Measurements from ENCODE around the gene SLC9A1. TPM values are rescaled to one million over a fixed set of nuclear protein-coding genes. Genes with fewer than 3 reads are reported as not detected.

SLC9A1 gene
- total RNA-seq, 1 donor from 2014 or later, result 37.7 TPM

DNA sequence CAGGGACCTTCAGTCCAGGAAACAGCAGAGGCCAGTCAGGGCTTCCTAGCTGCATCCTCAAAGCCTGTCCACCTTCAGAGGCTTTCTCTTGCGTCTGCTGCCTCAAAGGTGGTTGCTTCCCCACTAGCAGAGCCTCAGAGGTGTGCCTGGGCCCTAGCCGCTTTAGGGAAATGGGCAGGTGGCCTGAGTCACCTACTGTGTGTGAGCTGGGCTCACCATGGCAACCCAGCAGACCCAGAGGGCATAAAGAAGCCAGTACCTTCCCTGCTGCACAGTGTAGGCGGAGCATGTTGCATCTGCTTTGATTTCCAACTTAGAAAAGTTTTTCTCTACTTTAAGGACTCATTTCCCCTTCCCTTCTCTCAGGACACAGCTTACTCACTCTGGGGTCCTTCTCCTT lies 12.5 kb downstream of the SLC9A1 start:
- no peak for DNase-seq (ENCODE audit: low read depth)
- Histone ChIP-seq H3K36me3 (ENCODE audit: control insufficient read depth, insufficient read depth, low read length) (no peaks in the 10 kb centered on the region), H3K4me3 (ENCODE audit: low read depth, low read length) (no peak overlapping the region), H3K27me3 (ENCODE audit: control insufficient read depth, insufficient read depth, low read length) (no peaks in the 10 kb centered on the region)
- TF ChIP-seq, protein P1, sequence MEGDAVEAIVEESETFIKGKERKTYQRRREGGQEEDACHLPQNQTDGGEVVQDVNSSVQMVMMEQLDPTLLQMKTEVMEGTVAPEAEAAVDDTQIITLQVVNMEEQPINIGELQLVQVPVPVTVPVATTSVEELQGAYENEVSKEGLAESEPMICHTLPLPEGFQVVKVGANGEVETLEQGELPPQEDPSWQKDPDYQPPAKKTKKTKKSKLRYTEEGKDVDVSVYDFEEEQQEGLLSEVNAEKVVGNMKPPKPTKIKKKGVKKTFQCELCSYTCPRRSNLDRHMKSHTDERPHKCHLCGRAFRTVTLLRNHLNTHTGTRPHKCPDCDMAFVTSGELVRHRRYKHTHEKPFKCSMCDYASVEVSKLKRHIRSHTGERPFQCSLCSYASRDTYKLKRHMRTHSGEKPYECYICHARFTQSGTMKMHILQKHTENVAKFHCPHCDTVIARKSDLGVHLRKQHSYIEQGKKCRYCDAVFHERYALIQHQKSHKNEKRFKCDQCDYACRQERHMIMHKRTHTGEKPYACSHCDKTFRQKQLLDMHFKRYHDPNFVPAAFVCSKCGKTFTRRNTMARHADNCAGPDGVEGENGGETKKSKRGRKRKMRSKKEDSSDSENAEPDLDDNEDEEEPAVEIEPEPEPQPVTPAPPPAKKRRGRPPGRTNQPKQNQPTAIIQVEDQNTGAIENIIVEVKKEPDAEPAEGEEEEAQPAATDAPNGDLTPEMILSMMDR (IDR thresholded peaks at IDR 0.05; ENCODE audit: insufficient read depth, low read length, poor library complexity, severe bottlenecking), result no peak

DNA sequence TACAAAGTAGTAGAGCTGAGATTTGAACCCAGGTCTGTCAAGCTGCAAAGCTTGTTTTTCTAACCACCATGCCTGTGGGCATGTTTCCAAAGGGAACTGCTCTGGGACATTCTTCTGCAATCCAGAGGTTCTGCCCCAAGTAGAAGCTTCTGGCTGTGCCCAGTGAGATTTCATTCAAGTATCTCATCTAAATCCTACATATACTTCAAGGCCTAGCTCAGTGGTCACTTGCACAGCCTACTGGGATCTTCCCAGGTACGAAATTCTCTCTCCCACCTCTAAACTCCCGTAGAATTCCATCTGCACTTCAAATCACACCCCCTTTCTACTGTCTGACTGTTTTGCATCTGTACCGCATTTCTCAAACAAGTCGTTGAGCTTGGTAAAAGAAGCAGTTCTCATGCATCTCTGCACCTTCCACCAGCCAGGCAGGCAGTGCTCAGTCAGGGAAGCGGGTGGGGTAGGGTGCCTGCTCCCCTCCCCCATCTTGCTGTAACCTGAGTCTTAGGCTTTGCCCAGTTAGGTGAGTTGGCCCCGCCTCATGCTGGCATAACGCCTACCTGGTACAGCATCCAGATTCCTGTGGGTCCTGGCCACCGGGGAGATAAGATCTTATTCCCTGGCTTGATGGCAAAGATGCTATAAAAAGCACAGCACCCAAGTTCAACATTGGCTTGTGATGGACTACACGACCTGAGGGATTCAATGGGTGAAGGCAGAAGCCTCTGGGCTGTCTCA lies 13.5 kb downstream of the SLC9A1 start:
- TF ChIP-seq, protein P1 (IDR thresholded peaks at IDR 0.05; ENCODE audit: insufficient read depth, low read length, poor library complexity, severe bottlenecking), result no peak
- Histone ChIP-seq H3K27me3 (ENCODE audit: control insufficient read depth, insufficient read depth, low read length) (no peaks in the 10 kb centered on the region), H3K36me3 (ENCODE audit: control insufficient read depth, insufficient read depth, low read length) (no peaks in the 10 kb centered on the region), H3K4me3 (ENCODE audit: low read depth, low read length) (no peak overlapping the region)
- no peak for DNase-seq (ENCODE audit: low read depth)

DNA sequence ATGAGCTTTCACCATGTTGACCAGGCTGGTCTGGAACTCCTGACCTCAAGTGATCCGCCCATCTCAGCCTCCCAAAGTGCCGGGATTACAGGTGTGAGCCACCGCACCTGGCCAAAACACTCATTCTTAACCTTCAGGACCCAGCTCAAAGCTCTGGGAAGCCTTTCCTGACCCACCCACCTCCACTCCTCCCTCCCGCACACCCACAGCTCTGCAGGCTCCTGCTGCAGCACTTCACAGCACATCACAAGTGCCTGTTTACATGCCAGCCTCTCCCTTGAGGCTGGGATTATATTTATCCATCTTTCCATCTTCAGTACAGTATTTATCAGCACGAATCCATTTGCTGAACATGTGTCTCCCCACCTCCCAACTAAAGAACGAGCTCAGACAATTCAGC lies 14.9 kb downstream of the SLC9A1 start:
- DNase-seq (ENCODE audit: low read depth), result no peak
- no peaks in the 10 kb centered on the region for H3K36me3 ChIP-seq (ENCODE audit: control insufficient read depth, insufficient read depth, low read length)
- TF ChIP-seq, protein P1 (IDR thresholded peaks at IDR 0.05; ENCODE audit: insufficient read depth, low read length, poor library complexity, severe bottlenecking), result no peak
- H3K27me3 ChIP-seq (ENCODE audit: control insufficient read depth, insufficient read depth, low read length), result no peaks in the 10 kb centered on the region
- H3K4me3 ChIP-seq (ENCODE audit: low read depth, low read length), result no peak overlapping the region

DNA sequence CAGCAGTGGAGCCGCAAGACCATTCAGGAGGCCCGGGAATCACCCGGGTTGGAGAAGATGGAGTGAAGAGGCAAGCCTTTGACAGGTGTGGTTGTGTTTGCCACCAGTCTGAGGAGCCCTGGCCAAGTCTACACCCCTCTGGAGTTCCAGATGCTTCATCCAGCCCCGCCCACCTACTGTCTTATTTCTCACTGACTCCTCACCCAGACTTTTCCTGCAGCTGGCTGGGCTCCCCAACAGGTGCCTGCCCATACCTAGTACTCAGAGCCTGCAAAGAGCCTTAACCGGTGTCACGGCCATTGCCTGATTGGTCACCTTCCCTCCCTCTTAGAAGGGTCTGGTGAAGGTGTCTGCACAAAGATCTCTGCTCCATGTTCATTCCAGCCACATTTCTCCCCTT lies 16.0 kb downstream of the SLC9A1 start:
- H3K4me3 ChIP-seq (ENCODE audit: low read depth, low read length), result no peak overlapping the region
- TF ChIP-seq, protein P1 (IDR thresholded peaks at IDR 0.05; ENCODE audit: insufficient read depth, low read length, poor library complexity, severe bottlenecking), result no peak
- H3K27me3 ChIP-seq (ENCODE audit: control insufficient read depth, insufficient read depth, low read length), result no peaks in the 10 kb centered on the region
- no peaks in the 10 kb centered on the region for H3K36me3 ChIP-seq (ENCODE audit: control insufficient read depth, insufficient read depth, low read length)
- no peak for DNase-seq (ENCODE audit: low read depth)

- Histone ChIP-seq H3K27me3 (ENCODE audit: control insufficient read depth, insufficient read depth, low read length) (no peaks in the 10 kb centered on the region), H3K36me3 (ENCODE audit: control insufficient read depth, insufficient read depth, low read length) (no peaks in the 10 kb centered on the region), H3K4me3 (ENCODE audit: low read depth, low read length) (no peak overlapping the region)
- TF ChIP-seq, protein P1 (IDR thresholded peaks at IDR 0.05; ENCODE audit: insufficient read depth, low read length, poor library complexity, severe bottlenecking), result no peak
- DNase-seq (ENCODE audit: low read depth), result no peak
Measured at GRCh38 chr1:27138368-27138767, 16.6 kb downstream of the SLC9A1 start.

DNA sequence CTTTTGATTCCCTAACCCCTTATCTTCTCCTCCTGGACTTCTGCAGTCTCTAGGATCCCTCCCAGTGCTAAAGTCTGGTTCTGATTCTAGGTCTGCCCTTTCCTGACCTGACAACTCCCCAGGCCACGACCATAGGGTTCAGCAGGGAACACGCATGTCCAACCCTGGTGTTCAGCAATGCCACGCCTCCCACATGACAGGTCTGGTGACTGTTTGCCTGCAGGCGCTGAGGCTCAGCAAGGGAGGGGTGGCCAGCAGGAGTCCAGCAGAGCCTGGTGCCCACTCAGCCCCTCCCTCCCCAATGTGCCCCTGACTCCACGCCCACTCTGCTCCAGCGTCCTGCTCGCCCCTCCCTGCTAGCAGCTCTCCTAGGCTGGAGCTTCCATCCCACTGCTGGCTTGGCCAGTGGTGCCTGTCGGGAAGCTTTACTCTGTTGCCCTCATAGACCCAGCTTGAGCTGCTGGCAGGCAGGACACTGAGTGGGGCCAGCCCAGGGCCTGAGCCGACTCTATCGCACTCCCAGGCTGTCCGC lies 17.3 kb downstream of the SLC9A1 start:
- no peaks in the 10 kb centered on the region for H3K27me3 ChIP-seq (ENCODE audit: control insufficient read depth, insufficient read depth, low read length)
- no peaks in the 10 kb centered on the region for H3K36me3 ChIP-seq (ENCODE audit: control insufficient read depth, insufficient read depth, low read length)
- TF ChIP-seq, protein P1 (IDR thresholded peaks at IDR 0.05; ENCODE audit: insufficient read depth, low read length, poor library complexity, severe bottlenecking), result no peak
- H3K4me3 ChIP-seq (ENCODE audit: low read depth, low read length), result no peak overlapping the region
- no peak for DNase-seq (ENCODE audit: low read depth)
